Neuronal stem cell (in vitro differentiated cells): Measurements from ENCODE around the gene SOX12.

Source experiments
- DNase-seq: peaks from one replicate; pipeline ENCODE4 v3.0.0-alpha.2; 2013; ENCODE audit warnings: low spot score
- H2AFZ ChIP-seq: one replicate; pipeline ENCODE4 v1.6.1; 2013; ENCODE audit warnings: mild to moderate bottlenecking, low read length, inconsistent platforms
- H2AK5ac ChIP-seq: 2 replicates; pipeline ENCODE4 v1.6.1; 2013; ENCODE audit warnings: low read depth, mild to moderate bottlenecking, inconsistent platforms, low read length, moderate library complexity, mixed read lengths
- H2BK120ac ChIP-seq: 2 replicates; pipeline ENCODE4 v1.6.1; 2013; ENCODE audit warnings: low read depth, mild to moderate bottlenecking, inconsistent platforms, low read length, moderate library complexity, mixed read lengths
- H2BK12ac ChIP-seq: one replicate; pipeline ENCODE4 v1.6.1; 2013; ENCODE audit warnings: low read length, inconsistent platforms
- H2BK15ac ChIP-seq: 2 replicates; pipeline ENCODE4 v1.6.1; 2013; ENCODE audit warnings: mild to moderate bottlenecking, low read length, inconsistent platforms, mixed read lengths
- H2BK5ac ChIP-seq: one replicate; pipeline ENCODE4 v1.6.1; 2013; ENCODE audit warnings: inconsistent platforms, mild to moderate bottlenecking, low read length, moderate library complexity
- H3K14ac ChIP-seq: one replicate; pipeline ENCODE4 v1.6.1; 2013; ENCODE audit warnings: low read length, inconsistent platforms
- H3K18ac ChIP-seq: 2 replicates; pipeline ENCODE4 v1.6.1; 2013; ENCODE audit warnings: low read length, inconsistent platforms
- H3K23ac ChIP-seq: 2 replicates; pipeline ENCODE4 v1.6.1; 2013; ENCODE audit warnings: low read depth, mild to moderate bottlenecking, mixed read lengths, low read length, inconsistent platforms; ENCODE audit not compliant: poor library complexity
- H3K27ac ChIP-seq: replicated peaks from 3 replicates; pipeline ENCODE4 v1.5.1; 2013; ENCODE audit warnings: low read length, inconsistent platforms
- H3K27me3 ChIP-seq, 3 experiments: 2 replicates each; pipeline ENCODE4 v1.6.1; 2013; ENCODE audit warnings: low read length in 3 of 3, mild to moderate bottlenecking in 2 of 3, inconsistent platforms in 1 of 3, low read depth in 1 of 3, mixed read lengths in 1 of 3, moderate library complexity in 1 of 3; ENCODE audit not compliant: control insufficient read depth in 3 of 3, insufficient read depth in 3 of 3
- H3K36me3 ChIP-seq, 2 donors: replicated peaks in 1 of 2; 2 replicates each; pipeline ENCODE4 v1.6.1; 2013; ENCODE audit warnings: low read length in 2 of 2; ENCODE audit not compliant: control insufficient read depth in 2 of 2, insufficient read depth in 2 of 2
- H3K4ac ChIP-seq: 2 replicates; pipeline ENCODE4 v1.6.1; 2013; ENCODE audit warnings: inconsistent platforms, mild to moderate bottlenecking, low read length, moderate library complexity
- H3K4me1 ChIP-seq, 2 donors: 1 replicate in 1 of 2; 2 replicates in 1 of 2; pipeline ENCODE4 v1.6.1; 2013; ENCODE audit warnings: low read length in 2 of 2, low read depth in 1 of 2; ENCODE audit not compliant: control insufficient read depth in 2 of 2, insufficient read depth in 1 of 2
- H3K4me2 ChIP-seq: one replicate; pipeline ENCODE4 v1.6.1; 2013; ENCODE audit warnings: mild to moderate bottlenecking, low read length, inconsistent platforms; ENCODE audit not compliant: insufficient read depth, poor library complexity, severe bottlenecking
- H3K4me3 ChIP-seq, 2 donors: 2 replicates each; pipeline ENCODE4 v1.5.1; 2013; ENCODE audit warnings: low read length in 2 of 2, mild to moderate bottlenecking in 2 of 2, inconsistent platforms in 1 of 2, moderate library complexity in 1 of 2
- H3K79me1 ChIP-seq: one replicate; pipeline ENCODE4 v1.6.1; 2013; ENCODE audit warnings: low read depth, mild to moderate bottlenecking, inconsistent platforms, low read length, moderate library complexity
- H3K9ac ChIP-seq: one replicate; pipeline ENCODE4 v1.6.1; 2013; ENCODE audit warnings: mild to moderate bottlenecking, low read depth, low read length, inconsistent platforms; ENCODE audit not compliant: poor library complexity
- H3K9me3 ChIP-seq, 2 donors: replicated peaks in 1 of 2; 2 replicates each; pipeline versions ENCODE3 to v1.6.1; 2013; ENCODE audit warnings: low read length in 2 of 2, mild to moderate bottlenecking in 2 of 2, inconsistent platforms in 1 of 2, low read depth in 1 of 2, mixed read lengths in 1 of 2, moderate library complexity in 1 of 2; ENCODE audit not compliant: control insufficient read depth in 2 of 2, insufficient read depth in 1 of 2
- H4K8ac ChIP-seq: one replicate; pipeline ENCODE4 v1.6.1; 2013; ENCODE audit warnings: low read depth, mild to moderate bottlenecking, inconsistent platforms, low read length, moderate library complexity
- H4K91ac ChIP-seq: one replicate; pipeline ENCODE4 v1.6.1; 2013; ENCODE audit warnings: low read length, low read depth, mild to moderate bottlenecking, inconsistent platforms; ENCODE audit not compliant: poor library complexity
- WGBS, 2 donors: extraction: QIAGEN DNeasy Blood & Tissue Kit; methylation state at CpG; one replicate each; pipeline ENCODE4 v1.1.7; 2013; ENCODE audit warnings: missing lambda C conversion rate in 2 of 2, mixed read lengths in 1 of 2; ENCODE audit not compliant: insufficient read length in 2 of 2, insufficient replicate concordance in 1 of 2; ENCODE audit errors: extremely low coverage in 2 of 2; 5-methylcytosine and 5-hydroxymethylcytosine counted together

The SOX12 gene

DNA sequence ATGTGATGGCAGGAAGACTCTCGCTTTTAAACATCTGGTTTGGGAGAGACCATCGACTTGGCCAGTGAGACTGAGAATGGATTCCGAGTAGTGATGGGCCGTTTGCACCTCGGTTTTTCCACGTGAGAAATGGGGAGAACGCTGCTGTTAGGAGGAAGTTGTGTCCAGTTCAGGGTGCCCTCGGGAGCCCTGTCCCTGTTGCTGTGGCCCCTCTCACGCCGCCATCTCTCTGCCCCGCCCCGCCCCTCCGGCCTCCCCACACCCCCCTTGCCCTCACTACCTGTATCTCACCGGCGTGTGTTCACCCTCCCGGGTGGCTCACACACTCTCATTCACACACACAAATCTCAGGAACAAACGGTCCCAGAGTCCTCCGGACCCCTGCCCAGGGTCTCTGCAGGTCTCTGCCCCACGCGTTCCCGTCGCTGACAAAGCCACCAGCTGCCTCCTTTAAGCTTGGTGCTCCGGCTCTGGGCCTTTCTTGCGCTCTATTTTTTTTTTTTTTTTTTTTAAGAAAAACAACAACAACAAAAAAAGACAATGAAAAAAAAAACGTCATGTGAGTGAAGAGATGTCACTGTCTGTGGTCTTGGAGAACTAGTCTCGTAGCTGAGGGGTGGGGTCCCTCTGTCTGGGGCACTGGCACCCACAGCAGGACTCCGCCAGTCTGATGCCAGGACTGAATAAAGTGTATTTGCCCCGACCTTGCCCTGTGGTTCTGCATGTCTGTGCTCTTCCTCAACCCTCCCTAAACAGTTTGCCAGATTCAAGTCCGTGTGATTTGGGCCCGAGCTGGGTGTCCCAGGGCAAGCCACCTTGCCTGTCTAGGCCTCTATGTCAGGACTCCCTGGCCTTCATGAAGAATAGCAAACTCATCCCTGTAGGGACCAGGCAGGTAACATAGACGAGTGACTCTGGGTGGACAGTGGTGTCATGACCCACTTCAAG is 2.9 kb downstream of the SOX12 start:
- WGBS, 2 donors: no CpG with 5 or more reads among the region's 31 CpGs
- DNase-seq: no peak
- no peak overlapping the region for H3K18ac ChIP-seq
- no peak overlapping the region for H2BK120ac ChIP-seq
- H3K4me3 ChIP-seq: peak overlapping the region; percentile 81 to 98
- no peaks in the 10 kb centered on the region for H3K9me3 ChIP-seq
- no peak overlapping the region for H3K27ac ChIP-seq
- no peak overlapping the region for H2BK15ac ChIP-seq
- no peak overlapping the region for H3K14ac ChIP-seq
- H3K23ac ChIP-seq: peak overlapping the region; percentile 34
- H4K8ac ChIP-seq: no peak overlapping the region
- H2BK12ac ChIP-seq: no peak overlapping the region
- H2AFZ ChIP-seq: no peak overlapping the region
- H3K4ac ChIP-seq: no peak overlapping the region
- peak overlapping the region; percentile 60 for H3K4me2 ChIP-seq
- H2AK5ac ChIP-seq: no peak overlapping the region
- H4K91ac ChIP-seq: no peak overlapping the region
- no peaks in the 10 kb centered on the region for H3K27me3 ChIP-seq
- H3K9ac ChIP-seq: peak overlapping the region; percentile 88
- peak overlapping the region; percentile 4 for H2BK5ac ChIP-seq
- H3K4me1 ChIP-seq: peaks cover 25 to 36% of the 10 kb centered on the region in 2 donors
- H3K36me3 ChIP-seq: peaks cover 18 to 38% of the 10 kb centered on the region in 2 donors
- peaks cover 10% of the 10 kb centered on the region for H3K79me1 ChIP-seq

DNA sequence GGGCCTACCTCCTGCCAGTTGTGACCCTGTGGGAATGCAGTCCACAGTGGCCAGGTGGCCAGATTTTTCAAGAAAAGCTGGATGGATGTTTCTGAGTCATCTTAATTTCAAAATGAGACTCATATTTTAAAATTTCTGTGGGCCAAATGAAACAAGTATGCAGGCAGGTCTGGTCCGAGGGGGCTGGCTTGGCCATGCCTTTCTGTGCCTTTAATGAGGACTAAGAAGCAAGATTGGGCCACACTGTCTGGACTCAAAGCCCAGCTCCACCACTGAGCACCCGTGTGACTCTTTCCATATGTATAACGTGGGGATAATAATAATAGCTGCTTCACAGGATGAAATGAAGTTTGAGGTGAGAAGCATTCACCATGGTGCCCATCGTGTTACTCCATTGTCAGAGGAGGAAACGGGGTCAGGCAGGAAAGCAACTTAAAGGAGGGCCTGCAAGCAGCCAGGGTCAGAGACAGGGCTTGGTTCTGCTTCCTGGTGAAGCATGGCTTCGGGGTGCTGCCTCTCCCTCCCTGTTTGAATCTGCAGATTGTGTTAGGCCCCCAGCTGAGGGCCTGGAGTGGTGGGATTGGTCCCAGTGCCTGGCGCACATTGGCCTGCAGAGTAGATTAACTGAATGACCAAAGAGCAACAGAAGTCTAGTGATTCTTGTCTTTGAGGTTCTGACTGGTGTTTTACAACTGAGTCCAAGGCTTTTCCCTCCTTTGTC is 3.8 kb downstream of the SOX12 start:
- WGBS, 2 donors: no CpG with 5 or more reads among the region's 7 CpGs
- no peak overlapping the region for H2BK15ac ChIP-seq
- H3K9me3 ChIP-seq: no peaks in the 10 kb centered on the region
- no peak for DNase-seq
- peak overlapping the region; percentile 42 to 98 for H3K4me3 ChIP-seq
- peak overlapping the region; percentile 53 for H3K9ac ChIP-seq
- H2AK5ac ChIP-seq: peak overlapping the region; percentile 22
- H2BK120ac ChIP-seq: no peak overlapping the region
- H3K4me1 ChIP-seq: peaks cover 23 to 31% of the 10 kb centered on the region in 2 donors
- H3K18ac ChIP-seq: no peak overlapping the region
- no peak overlapping the region for H3K4ac ChIP-seq
- H3K14ac ChIP-seq: no peak overlapping the region
- H4K8ac ChIP-seq: no peak overlapping the region
- no peak overlapping the region for H2AFZ ChIP-seq
- H3K4me2 ChIP-seq: peak overlapping the region; percentile 19
- peaks cover 20 to 38% of the 10 kb centered on the region in 2 donors for H3K36me3 ChIP-seq
- peak overlapping the region; percentile 4 for H2BK5ac ChIP-seq
- H4K91ac ChIP-seq: no peak overlapping the region
- H3K79me1 ChIP-seq: peaks cover 10% of the 10 kb centered on the region
- no peak overlapping the region for H2BK12ac ChIP-seq
- H3K27me3 ChIP-seq: no peaks in the 10 kb centered on the region
- H3K27ac ChIP-seq: peak overlapping the region; percentile 24
- peak overlapping the region; percentile 34 for H3K23ac ChIP-seq

DNA sequence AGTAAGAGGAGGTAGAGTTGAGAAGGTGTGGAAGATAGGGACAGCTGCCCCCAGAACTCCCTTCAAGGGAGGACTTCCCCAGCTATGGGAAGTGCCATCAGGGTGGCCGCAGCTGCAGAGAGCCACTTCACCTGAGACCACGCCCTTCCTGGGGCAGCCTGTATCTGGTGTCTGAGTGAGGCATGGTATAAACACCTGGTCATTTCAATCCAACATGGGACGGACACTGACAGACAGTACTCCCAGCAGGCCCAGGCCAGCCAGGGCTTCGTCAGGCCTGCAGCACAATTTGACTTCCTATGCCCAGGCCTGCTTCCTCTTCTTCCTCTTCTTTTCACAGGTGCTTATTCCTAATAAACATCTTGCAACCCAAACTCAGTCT is 4.5 kb downstream of the SOX12 start:
- no peak overlapping the region for H3K4ac ChIP-seq
- H3K9me3 ChIP-seq: peaks cover 0 to 2% of the 10 kb centered on the region in 2 donors
- H2BK5ac ChIP-seq: no peak overlapping the region
- WGBS, 2 donors: no CpG with 5 or more reads among the region's 4 CpGs
- H3K4me2 ChIP-seq: no peak overlapping the region
- H3K27me3 ChIP-seq: no peaks in the 10 kb centered on the region
- peak overlapping the region; percentile 25 for H3K9ac ChIP-seq
- no peak overlapping the region for H4K91ac ChIP-seq
- no peak overlapping the region for H3K18ac ChIP-seq
- peaks cover 23 to 31% of the 10 kb centered on the region in 2 donors for H3K4me1 ChIP-seq
- H3K23ac ChIP-seq: peak overlapping the region; percentile 12
- peak overlapping the region; percentile 14 for H3K27ac ChIP-seq
- no peak overlapping the region for H3K14ac ChIP-seq
- H2BK120ac ChIP-seq: no peak overlapping the region
- peak overlapping the region in 1 of 2 donors; percentile 36 for H3K4me3 ChIP-seq
- H2AK5ac ChIP-seq: no peak overlapping the region
- H2AFZ ChIP-seq: no peak overlapping the region
- peaks cover 22 to 38% of the 10 kb centered on the region in 2 donors for H3K36me3 ChIP-seq
- H3K79me1 ChIP-seq: peaks cover 10% of the 10 kb centered on the region
- DNase-seq: no peak
- no peak overlapping the region for H2BK12ac ChIP-seq
- H4K8ac ChIP-seq: no peak overlapping the region
- no peak overlapping the region for H2BK15ac ChIP-seq
